ENCODE measurements around the gene DRAM2. TPM values are rescaled to one million over a fixed set of nuclear protein-coding genes. Genes with fewer than 3 reads are reported as not detected.
"Not testable (repeated sequence)": the region's sequence is repeated elsewhere in the genome, so short reads cannot be mapped to it uniquely, and the experiment has no call there.

The DRAM2 gene
- total and polyA plus RNA-seq, 2 donors (not counting 3 experiments of a cell fraction or from before 2014, with no cell fraction given) = 21.7 to 55.9 TPM

- Histone ChIP-seq H3K9me1 (replicated peaks; ENCODE audit: control insufficient read depth, extremely low read depth, insufficient read depth, low read length) (no peaks in the 10 kb centered on the region), H3K27me3 (ENCODE audit: control insufficient read depth in 2 of 2, insufficient read depth in 2 of 2, low read length in 2 of 2) (no peaks in the 10 kb centered on the region), H3K27ac (ENCODE audit: insufficient read depth, low read depth, low read length) (no peak overlapping the region), H4K20me1 (replicated peaks; ENCODE audit: control insufficient read depth, extremely low read depth, insufficient read depth, low read length) (no peaks in the 10 kb centered on the region), H3K79me2 (ENCODE audit: control insufficient read depth, insufficient read depth, low read length) (no peaks in the 10 kb centered on the region), H3K4me3 (replicated peaks in 1 of 3; ENCODE audit: insufficient read depth in 1 of 3, low read depth in 1 of 3, low read length in 3 of 3) (no peak overlapping the region), H3K4me2 (ENCODE audit: insufficient read depth, low read length) (no peak overlapping the region), H3K4me1 (ENCODE audit: control insufficient read depth, extremely low read depth, insufficient read depth, low read length) (no peaks in the 10 kb centered on the region), H3K36me3 (ENCODE audit: control insufficient read depth in 2 of 2, extremely low read depth in 1 of 2, insufficient read depth in 2 of 2, low read length in 2 of 2) (no peaks in the 10 kb centered on the region), H3K9ac (replicated peaks; ENCODE audit: extremely low read depth, insufficient read depth, low read length) (no peak overlapping the region), H2AFZ (ENCODE audit: low read depth, low read length) (no peak overlapping the region), H3K9me3 (replicated peaks; ENCODE audit: control insufficient read depth, insufficient read depth, low read length) (no peaks in the 10 kb centered on the region)
- dilution Hi-C loops (cut with MboI; ENCODE audit: extremely low pct_ligation_motif_present, low sequenced_read_pairs) = no loop called here
- no TSS peak for BruUV-seq (replicated peaks)
- no peak for DNase-seq (ENCODE audit: low read depth, low spot score)
- intact Hi-C loops (cut with micrococcal nuclease) = no loop called here
- no peak for FAIRE-seq
- POLR2A ChIA-PET = no interaction called here
- no peak for TF ChIP-seq MAX (IDR thresholded peaks at IDR 0.05; ENCODE audit: insufficient read depth, insufficient read length)
- TF ChIP-seq EZH2 (IDR thresholded peaks at IDR 0.05; ENCODE audit: borderline replicate concordance, low read depth, low read length, severe bottlenecking) = no peak
- no peak for TF ChIP-seq MYC (IDR thresholded peaks at IDR 0.05; ENCODE audit: low read depth, low read length)
- no peak for TF ChIP-seq CTCF (IDR thresholded peaks at IDR 0.05; ENCODE audit: extremely low read depth in 1 of 2, insufficient read depth in 1 of 2, low read depth in 1 of 2, low read length in 2 of 2)
- TF ChIP-seq JUN (IDR thresholded peaks at IDR 0.05; ENCODE audit: borderline replicate concordance, insufficient read depth, insufficient read length, low read depth) = no peak
- no peak for TF ChIP-seq GATA2 (IDR thresholded peaks at IDR 0.05; ENCODE audit: insufficient read depth, insufficient read length, low read depth, low read length)
- TF ChIP-seq POLR2AphosphoS5 (IDR thresholded peaks at IDR 0.05; ENCODE audit: insufficient read depth, low read depth, low read length) = no peak
- no peak for TF ChIP-seq POLR2A (IDR thresholded peaks at IDR 0.05; ENCODE audit: low read depth, low read length)
- TF ChIP-seq FOS (IDR thresholded peaks at IDR 0.05; ENCODE audit: borderline replicate concordance, insufficient read depth, low read length) = no peak
- CTCF ChIA-PET = no interaction called here
Measured at GRCh38 chr1:111097356-111098099, 42.4 kb downstream of the DRAM2 start.

DNA sequence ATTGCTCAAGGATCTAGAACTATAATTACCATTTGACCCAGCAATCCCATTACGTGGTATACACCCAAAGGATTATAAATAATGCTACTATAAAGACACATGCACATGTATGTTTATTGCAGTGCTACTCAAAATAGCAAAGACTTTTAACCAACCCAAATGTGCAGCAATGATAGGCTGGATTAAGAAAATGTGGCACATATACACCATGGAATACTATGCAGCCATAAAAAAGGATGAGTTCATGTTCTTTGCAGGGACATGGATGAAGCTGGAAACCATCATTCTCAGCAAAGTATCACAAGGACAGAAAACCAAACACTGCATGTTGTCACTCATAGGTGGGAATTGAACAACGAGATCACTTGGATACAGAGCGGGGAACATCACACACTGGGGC, 44.5 kb downstream of the DRAM2 start:
- H2AFZ ChIP-seq (ENCODE audit: low read depth, low read length); dilution Hi-C loops (cut with MboI; ENCODE audit: extremely low pct_ligation_motif_present, low sequenced_read_pairs); BruUV-seq (replicated peaks); DNase-seq (ENCODE audit: low read depth, low spot score); intact Hi-C loops (cut with micrococcal nuclease); H3K9ac ChIP-seq (replicated peaks; ENCODE audit: extremely low read depth, insufficient read depth, low read length); H3K27me3 ChIP-seq (ENCODE audit: control insufficient read depth in 2 of 2, insufficient read depth in 2 of 2, low read length in 2 of 2); H3K4me1 ChIP-seq (ENCODE audit: control insufficient read depth, extremely low read depth, insufficient read depth, low read length); POLR2A ChIA-PET; H3K9me3 ChIP-seq (replicated peaks; ENCODE audit: control insufficient read depth, insufficient read depth, low read length); CTCF ChIA-PET; H3K4me3 ChIP-seq (replicated peaks in 1 of 3; ENCODE audit: insufficient read depth in 1 of 3, low read depth in 1 of 3, low read length in 3 of 3); H3K79me2 ChIP-seq (ENCODE audit: control insufficient read depth, insufficient read depth, low read length); H3K27ac ChIP-seq (ENCODE audit: insufficient read depth, low read depth, low read length); H3K9me1 ChIP-seq (replicated peaks; ENCODE audit: control insufficient read depth, extremely low read depth, insufficient read depth, low read length); H3K36me3 ChIP-seq (ENCODE audit: control insufficient read depth in 2 of 2, extremely low read depth in 1 of 2, insufficient read depth in 2 of 2, low read length in 2 of 2); H3K4me2 ChIP-seq (ENCODE audit: insufficient read depth, low read length); H4K20me1 ChIP-seq (replicated peaks; ENCODE audit: control insufficient read depth, extremely low read depth, insufficient read depth, low read length); FAIRE-seq: not testable (repeated sequence)
